SK-MEL-5 (cell line): ENCODE data around the gene DMXL1. TPM values are rescaled to one million over a fixed set of nuclear protein-coding genes. Genes with fewer than 3 reads are reported as not detected.
A peak's percentile ranks its signal among the peaks of the same experiment; 100 is the strongest.
"Not testable (repeated sequence)": the region's sequence is repeated elsewhere in the genome, so short reads cannot be mapped to it uniquely, and the experiment has no call there.

ENCODE experiments used
- DNase-seq: peaks from one replicate; pipeline ENCODE4 v3.0.0-alpha.2; 2016; ENCODE audit warnings: low read depth, low spot score
- in situ Hi-C: cut with HindIII; loops from 2 replicates; pipeline ENCODE4 v1.10.0; 2016; ENCODE audit warnings: low sequenced_read_pairs, high pct_unique_total_duplicates, low pct_unique_long_range_greater_than_20kb
- total RNA-seq: library from RNA; depleted of rRNA; stranded (reverse); fragments of >200 nt; shearing (Covaris generic); gene quantifications from 2 replicates; pipeline ENCODE4 v1.2.3, GENCODE V29; 2014

DMXL1 gene
- total RNA-seq, 1 experiment from 2014 or later: 34.3 TPM

- in situ Hi-C loops: no loop called here
- no peak for DNase-seq
Observed at GRCh38 chr5:119095611-119096010, 24.7 kb downstream of the DMXL1 start.

- DNase-seq: peak; percentile 64
- in situ Hi-C loops: no loop called here
Observed at GRCh38 chr5:119105971-119106370, 35.1 kb downstream of the DMXL1 start.

- no peak for DNase-seq
- in situ Hi-C loops: no loop called here
Observed at GRCh38 chr5:119112151-119112550, 41.3 kb downstream of the DMXL1 start.

GRCh38 chr5:119117237-119117636 is 46.4 kb downstream of the DMXL1 start:
- in situ Hi-C loops: no loop called here
- DNase-seq: no peak

GRCh38 chr5:119118000-119118399 is 47.1 kb downstream of the DMXL1 start:
- in situ Hi-C loops: no loop called here
- DNase-seq: no peak

- no peak for DNase-seq
- in situ Hi-C loops: no loop called here
Observed at GRCh38 chr5:119120893-119121292, 50.0 kb downstream of the DMXL1 start.

GRCh38 chr5:119122474-119122873 is 51.6 kb downstream of the DMXL1 start:
- in situ Hi-C loops, DNase-seq: not testable (repeated sequence)

GRCh38 chr5:119123280-119123679 is 52.4 kb downstream of the DMXL1 start:
- no peak for DNase-seq
- in situ Hi-C loops: no loop called here

- DNase-seq: no peak
- in situ Hi-C loops: no loop called here
Observed at GRCh38 chr5:119129770-119130169, 58.9 kb downstream of the DMXL1 start.

GRCh38 chr5:119131530-119132304 is 60.8 kb downstream of the DMXL1 start:
- in situ Hi-C loops: no loop called here
- no peak for DNase-seq

GRCh38 chr5:119135743-119136142 is 64.9 kb downstream of the DMXL1 start:
- DNase-seq, in situ Hi-C loops: not testable (repeated sequence)

GRCh38 chr5:119136666-119137318 is 65.9 kb downstream of the DMXL1 start:
- DNase-seq: no peak
- in situ Hi-C loops: no loop called here

GRCh38 chr5:119153629-119154028 is 82.7 kb downstream of the DMXL1 start:
- in situ Hi-C loops: no loop called here
- no peak for DNase-seq

- DNase-seq: no peak
- in situ Hi-C loops: no loop called here
Observed at GRCh38 chr5:119158144-119158543, 87.3 kb downstream of the DMXL1 start.

- in situ Hi-C loops: no loop called here
- DNase-seq: no peak
Observed at GRCh38 chr5:119161430-119161829, 90.5 kb downstream of the DMXL1 start.

GRCh38 chr5:119166026-119166425 is 95.1 kb downstream of the DMXL1 start:
- no peak for DNase-seq

GRCh38 chr5:119168401-119168800 is 97.5 kb downstream of the DMXL1 start:
- DNase-seq: no peak
- in situ Hi-C loops: no loop called here

More at GRCh38 chr5:119166026-119166425, 95.1 kb downstream of the DMXL1 start:
- in situ Hi-C loops: no loop called here

- in situ Hi-C loops: no loop called here
Observed at GRCh38 chr5:119171686-119172085, 100.8 kb downstream of the DMXL1 start.

GRCh38 chr5:119174578-119175163 is 103.8 kb downstream of the DMXL1 start:
- no peak for DNase-seq
- in situ Hi-C loops: no loop called here

More at GRCh38 chr5:119171686-119172085, 100.8 kb downstream of the DMXL1 start:
- no peak for DNase-seq
